Stimulated activated CD8-positive, alpha-beta memory T cell treated with anti-CD3 and anti-CD28 coated beads, Interleukin-4, amount 100 ng/mL, for 1 hour (primary cell): ENCODE data around the gene SORCS2.
"Not testable (repeated sequence)": the region's sequence is repeated elsewhere in the genome, so short reads cannot be mapped to it uniquely, and the experiment has no call there.

Experiments
- DNase-seq, 2 donors: peaks; one replicate each; pipeline ENCODE4 v3.0.0-alpha.2; 2020; ENCODE audit warnings: low read depth in 2 of 2, low spot score in 1 of 2

Gene SORCS2

DNA sequence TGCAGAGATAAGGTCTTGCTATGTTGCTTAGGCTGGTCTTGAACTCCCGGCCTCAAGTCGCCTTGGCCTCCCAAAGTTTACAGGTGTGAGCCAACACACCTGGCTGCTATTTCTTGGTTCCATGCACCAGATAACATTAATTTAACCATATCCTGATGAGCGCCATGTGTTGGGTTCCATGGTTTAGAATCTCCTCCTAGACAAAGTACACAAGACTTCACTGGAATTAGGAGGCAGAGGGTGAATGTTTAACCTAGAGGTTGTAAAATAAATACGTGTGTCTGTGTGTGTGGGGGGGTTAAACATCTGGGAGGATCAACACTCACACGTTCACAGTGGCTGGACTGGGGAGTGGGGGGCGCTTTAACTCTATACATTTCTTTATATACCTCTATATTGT lies 32.4 kb upstream of the SORCS2 start:
- no peak for DNase-seq

DNA sequence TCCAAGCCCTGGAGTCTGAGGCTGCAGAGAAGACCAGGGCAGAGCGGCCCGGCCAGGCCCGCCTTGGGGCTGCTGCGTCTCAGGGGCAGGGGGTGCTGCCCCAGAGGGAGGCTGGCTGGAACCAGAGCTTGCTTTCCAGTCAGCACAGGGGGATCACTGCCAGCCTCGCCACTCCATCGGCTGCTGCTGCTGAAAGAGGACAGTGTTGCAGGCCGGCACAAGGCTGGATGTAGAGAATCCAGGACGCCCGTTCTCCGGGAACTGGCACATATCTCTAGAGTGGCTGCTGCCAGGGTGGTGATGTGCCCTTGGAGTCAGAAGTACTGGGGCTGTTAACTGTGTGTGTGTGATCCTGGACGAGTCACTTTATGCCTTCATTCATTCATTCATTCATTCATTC lies 31.9 kb upstream of the SORCS2 start:
- DNase-seq: no peak

- DNase-seq: no peak
Observed at GRCh38 chr4:7160951-7161440, 31.3 kb upstream of the SORCS2 start.

GRCh38 chr4:7161721-7162214 lies 30.6 kb upstream of the SORCS2 start:
- DNase-seq: no peak

- not testable (repeated sequence) for DNase-seq
Observed at GRCh38 chr4:7165056-7165873, 27.1 kb upstream of the SORCS2 start.

GRCh38 chr4:7165874-7166201 lies 26.5 kb upstream of the SORCS2 start:
- DNase-seq: no peak

GRCh38 chr4:7166237-7166636 lies 26.1 kb upstream of the SORCS2 start:
- no peak for DNase-seq

GRCh38 chr4:7166981-7167700 lies 25.2 kb upstream of the SORCS2 start:
- DNase-seq: no peak

- DNase-seq: no peak
Observed at GRCh38 chr4:7167706-7168105, 24.6 kb upstream of the SORCS2 start.

DNA sequence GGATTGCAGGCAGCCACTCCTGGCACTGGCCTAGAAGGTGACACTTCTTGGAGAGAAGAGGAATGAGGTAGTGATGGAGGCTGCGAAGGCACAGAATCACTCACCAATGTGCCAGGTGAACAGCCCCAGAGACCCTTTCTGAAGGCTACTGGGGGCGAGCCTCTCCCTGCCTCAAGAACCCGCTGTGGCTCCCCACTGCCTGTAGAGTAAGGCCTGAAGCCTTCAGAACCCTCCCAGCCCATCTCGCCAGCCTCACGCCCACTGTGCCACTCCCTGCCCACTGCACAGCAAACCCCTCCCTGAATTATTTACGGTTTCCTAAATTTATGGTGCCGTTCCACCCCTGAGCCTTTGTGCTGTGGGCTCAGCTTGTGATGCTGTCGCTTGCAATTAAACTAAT lies 24.2 kb upstream of the SORCS2 start:
- no peak for DNase-seq

DNA sequence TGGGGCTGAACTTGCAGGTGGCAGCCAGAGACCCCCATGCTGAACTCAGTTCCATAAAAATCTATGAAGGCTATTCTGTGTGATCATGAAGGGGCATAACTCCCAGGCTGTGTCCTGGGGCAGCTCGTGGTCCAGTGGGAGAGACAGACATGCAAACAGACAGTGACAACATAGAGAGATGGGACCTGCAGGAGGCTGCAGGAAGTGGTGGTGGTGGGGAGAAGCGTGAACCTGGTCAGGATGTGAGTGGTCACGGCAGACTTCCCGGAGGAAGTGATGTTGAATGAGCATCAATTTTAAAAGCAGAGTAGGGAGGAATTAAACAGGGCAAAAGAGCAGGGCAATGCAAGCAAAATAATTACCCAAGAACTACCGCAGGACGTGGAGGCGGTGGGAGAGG lies 23.2 kb upstream of the SORCS2 start:
- no peak for DNase-seq

- DNase-seq: no peak
Observed at GRCh38 chr4:7170012-7170411, 22.3 kb upstream of the SORCS2 start.

DNA sequence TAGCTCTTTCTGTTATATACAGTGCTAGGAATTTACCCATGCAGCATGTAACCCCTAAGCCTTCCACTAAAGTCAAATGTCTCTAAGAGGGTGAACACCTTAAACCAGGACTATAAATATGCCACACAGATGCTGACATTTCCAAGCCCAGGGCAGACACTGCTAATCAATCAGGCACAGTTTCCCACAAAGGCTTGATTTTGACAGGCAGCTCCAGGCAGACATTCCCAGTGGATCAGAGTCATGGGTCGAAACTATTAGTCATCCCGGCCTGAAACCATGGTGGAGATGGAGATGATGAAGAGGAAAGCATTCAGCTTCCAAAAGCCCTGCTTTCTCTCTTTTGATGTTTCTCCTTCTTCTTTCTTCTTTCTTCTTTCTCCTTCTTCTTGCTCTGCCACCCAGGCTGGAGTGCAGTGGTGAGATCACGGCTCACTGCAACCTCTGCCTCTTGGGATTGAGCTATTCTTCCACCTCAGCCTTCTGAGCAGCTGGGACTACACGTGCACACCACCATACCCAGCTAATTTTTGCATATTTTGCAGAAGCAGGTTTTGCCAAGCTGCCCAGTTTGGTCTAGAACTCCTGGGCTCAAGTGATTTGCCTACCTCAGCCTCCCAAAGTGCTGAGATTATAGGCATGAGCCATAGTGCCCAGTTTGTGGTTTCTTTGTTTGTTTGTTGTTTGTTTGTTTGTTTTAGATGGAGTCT lies 21.0 kb upstream of the SORCS2 start:
- no peak for DNase-seq

DNA sequence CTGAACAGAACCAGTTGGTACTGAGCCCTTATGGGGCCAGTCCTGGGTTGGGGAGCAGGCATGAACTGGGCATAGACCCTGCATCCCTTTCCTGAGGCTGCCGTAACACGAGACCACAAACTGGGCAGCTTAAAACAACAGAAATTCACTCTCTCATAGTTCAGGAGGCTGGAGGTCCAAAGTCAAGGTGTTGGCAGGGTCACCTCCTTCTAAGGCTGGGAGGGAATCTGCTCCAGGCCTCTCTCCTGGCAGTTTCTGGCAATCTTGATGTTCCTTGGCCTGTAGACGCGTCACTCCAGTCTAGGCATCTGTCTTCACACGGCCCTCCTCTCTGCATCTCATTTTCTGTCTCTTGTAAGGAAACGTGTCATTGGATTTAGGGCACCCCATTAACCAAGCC lies 19.8 kb upstream of the SORCS2 start:
- no peak for DNase-seq

- DNase-seq: no peak
Observed at GRCh38 chr4:7172946-7173345, 19.4 kb upstream of the SORCS2 start.

- no peak for DNase-seq
Observed at GRCh38 chr4:7173841-7174449, 18.4 kb upstream of the SORCS2 start.

DNA sequence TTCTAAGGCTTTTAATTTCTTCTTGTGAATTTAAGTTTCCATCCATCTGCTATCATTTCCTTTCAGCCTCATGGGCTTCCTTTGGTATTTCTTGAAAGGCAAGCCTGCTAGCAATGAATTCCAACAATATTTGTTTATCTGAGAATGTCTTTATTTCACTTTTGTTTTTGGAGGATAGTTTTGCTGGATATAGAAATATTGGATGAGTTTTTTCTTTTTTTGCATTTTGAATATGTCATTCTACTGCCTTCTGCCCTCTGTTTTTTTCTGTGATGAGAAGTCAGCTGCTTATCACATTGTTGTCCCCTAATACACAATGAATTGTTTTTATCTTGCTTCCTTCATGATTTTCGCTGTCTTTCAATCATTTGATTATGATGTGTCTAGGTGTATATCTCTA lies 13.2 kb upstream of the SORCS2 start:
- no peak for DNase-seq

- DNase-seq: no peak
Observed at GRCh38 chr4:7180938-7181337, 11.4 kb upstream of the SORCS2 start.

DNA sequence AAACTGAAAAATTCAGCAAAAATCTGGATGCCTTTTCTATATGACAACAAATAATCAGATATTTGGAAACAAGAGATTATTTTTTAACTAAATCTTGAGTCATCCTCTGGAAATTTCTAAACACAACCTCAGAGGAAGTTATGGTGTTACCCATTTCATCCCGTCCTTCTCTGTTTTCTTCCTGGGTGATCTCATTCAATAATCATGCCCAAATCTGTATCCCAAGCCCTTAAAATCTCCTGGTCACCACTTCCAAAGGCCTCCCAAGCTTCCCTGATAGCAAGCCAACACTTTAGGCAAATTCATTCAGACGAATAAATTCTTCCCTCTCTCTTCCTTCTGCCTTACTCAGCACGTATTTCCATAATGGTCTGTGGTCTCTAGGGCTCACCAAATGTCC lies 9.7 kb upstream of the SORCS2 start:
- DNase-seq: no peak

DNA sequence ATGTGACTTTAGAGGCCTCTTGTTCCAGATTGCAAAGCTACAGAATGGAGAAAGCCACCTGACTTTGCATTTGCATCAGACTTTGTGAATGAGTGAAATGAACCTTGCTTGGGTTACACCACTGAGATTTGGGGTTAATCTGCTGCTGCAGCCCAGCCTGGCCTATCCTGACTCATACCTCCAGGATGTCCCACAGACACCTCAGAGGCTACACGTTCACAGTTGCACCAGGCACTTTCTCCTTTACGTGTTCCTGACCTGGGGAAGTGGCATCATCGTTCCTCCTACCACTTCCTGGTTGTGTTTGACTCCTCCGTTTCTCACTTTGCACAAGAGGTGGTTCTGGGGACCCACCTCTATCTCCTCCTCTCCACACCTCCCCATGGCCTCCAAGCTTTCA lies 9.2 kb upstream of the SORCS2 start:
- DNase-seq: no peak

GRCh38 chr4:7183780-7184460 lies 8.4 kb upstream of the SORCS2 start:
- DNase-seq: no peak
